Inflammatory macrophage treated with lipopolysaccharide for 1 hour (primary cell): Measurements from ENCODE around the gene LPCAT3.
A peak's percentile ranks its signal among the peaks of the same experiment; 100 is the strongest.

ENCODE experiments used
- DNase-seq, 2 donors: peaks; one replicate each; pipeline ENCODE4 v3.0.0-alpha.2; 2020 to 2022

LPCAT3 gene

GRCh38 chr12:6950811-6951540 lies 67.3 kb downstream of the LPCAT3 start, which contains the start of gene PTPN6:
PTPN6 (plus strand) TSS chr12:6951356; CDS start chr12:6951513, 157 bp downstream.
- peak; percentile 87 to 92 for DNase-seq

DNA sequence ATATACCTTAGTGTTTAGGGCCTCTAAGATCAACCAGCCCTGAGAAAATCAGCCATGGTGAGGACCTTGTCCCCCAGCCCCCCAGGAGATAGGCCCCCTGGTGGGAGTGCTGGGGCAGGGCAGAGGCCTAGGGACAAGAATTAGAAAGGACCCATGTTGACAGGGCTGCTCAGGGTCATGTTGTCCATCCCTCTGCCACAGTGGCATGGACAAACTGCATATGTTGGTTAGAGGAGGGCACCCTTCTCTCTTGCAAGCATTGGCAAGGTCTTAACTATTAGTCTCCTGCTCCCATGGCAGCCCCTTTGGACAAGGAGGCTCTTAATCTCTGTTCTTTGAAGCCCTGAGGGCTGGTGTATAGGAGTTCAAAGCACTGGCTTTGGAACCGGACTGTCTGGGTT lies 67.9 kb downstream of the LPCAT3 start:
- DNase-seq = no peak

DNA sequence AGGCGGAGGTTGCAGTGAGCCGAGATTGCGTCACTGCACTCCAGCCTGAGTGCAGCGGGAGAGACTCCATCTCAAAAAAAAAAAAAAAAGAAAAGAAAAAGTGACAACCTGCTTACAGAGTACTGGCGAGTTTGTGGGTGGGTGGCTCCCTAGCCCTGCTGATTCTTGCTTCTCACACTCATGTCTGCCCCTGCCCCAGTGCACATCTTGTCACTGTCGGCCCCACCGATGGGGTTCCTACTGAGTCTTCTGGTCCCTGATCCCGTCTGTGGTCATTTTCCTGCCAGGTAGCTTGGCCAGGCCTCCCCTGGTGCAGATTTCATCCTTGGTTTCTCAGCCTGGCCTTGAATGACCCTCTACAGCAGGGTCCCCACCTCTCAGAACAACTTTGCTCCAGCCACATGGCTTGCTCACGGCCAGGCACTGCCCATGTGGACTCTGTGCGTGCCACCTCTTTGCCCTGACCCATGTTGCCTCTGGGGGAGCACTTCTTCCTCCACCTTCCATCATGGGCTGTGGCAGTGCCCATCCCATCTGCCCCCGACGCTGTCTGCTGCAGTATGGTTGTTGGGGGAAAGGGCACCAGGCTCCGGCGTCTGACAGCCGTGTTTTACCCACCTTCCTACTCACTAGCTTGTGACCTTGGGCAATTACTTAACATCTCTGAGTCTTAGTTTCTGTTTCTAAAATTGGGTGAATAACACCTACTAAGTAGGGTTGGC lies 69.2 kb downstream of the LPCAT3 start:
- DNase-seq = peak; percentile 71 to 94

- DNase-seq = no peak
Observed at GRCh38 chr12:6947615-6948014, 70.7 kb downstream of the LPCAT3 start.

- DNase-seq = no peak
Observed at GRCh38 chr12:6946920-6947374, 71.3 kb downstream of the LPCAT3 start.

DNA sequence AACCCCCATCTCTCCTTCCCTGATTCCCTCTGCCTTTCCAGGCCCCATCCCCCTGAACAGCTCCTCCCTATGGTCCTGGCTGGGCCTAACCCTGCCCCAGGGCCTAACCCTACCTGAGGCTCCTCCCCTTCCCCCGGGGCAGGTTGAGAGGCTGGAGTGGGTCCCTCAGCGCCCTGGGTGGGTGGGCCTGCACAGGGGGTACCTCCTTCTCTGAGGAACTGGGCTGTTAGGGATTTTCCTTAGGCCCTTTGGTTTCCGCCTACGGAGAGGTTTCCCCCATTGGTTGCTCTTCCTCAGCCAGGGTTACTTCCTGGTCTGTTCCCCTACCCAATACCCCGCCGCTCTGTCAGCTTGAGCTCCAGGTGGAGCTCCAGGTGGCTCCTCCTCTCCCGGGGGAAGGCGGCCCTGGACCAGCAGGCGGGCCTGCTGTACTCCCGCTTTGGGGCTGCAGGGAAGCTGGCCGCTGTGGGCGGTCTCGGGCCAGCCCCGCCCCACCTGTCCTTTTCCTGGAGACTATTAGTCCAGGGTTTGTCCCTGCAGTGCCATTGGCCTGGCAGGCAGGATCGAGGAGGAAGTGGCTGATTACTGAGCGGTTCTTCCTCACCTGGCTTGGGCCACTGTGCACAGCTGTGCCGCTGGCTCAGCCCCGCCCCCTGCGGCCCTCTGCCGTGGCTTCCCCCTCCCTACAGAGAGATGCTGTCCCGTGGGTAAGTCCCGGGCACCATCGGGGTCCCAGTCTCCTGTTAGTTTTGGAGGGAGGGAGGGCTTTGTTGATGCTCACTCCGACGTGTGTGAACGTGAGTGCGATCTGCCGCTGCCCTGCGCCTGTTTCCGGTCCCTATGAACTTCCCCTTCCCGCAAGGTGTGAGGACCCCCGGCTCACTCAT lies 72.0 kb downstream of the LPCAT3 start:
- DNase-seq = peak; percentile 64 to 81

GRCh38 chr12:6945613-6946012 lies 72.7 kb downstream of the LPCAT3 start:
- no peak for DNase-seq

GRCh38 chr12:6944381-6945186 lies 73.7 kb downstream of the LPCAT3 start:
- peak; percentile 75 to 92 for DNase-seq

DNA sequence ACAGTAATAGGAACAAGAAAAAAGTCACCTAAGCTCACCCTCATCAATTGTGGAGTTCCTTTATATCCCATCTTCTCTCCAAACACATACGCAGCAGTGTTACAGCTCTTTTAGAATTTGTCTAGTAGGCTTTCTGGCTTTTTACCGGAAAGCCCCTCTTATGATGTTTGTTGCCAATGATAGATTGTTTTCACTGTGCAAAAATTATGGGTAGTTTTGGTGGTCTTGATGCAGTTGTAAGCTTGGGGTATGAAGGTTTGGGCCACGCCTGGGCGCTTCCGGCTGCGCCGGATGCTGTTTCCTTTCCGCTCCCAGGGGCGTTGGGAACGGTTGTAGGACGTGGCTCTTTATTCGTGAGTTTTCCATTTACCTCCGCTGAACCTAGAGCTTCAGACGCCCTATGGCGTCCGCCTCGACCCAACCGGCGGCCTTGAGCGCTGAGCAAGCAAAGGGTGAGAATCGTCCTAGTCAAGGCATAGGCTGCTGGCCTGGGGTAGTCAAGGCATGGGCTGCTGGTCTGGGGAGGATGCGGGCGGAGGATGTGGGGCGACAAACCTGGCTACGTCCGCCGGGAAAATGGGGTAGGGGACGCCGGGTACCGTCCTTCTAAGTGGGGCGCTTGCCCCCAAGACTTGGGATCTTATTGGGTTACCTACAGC lies 74.4 kb downstream of the LPCAT3 start, which contains the start of the genes C12orf57 and RNU7-1:
Gene C12orf57 (plus strand): TSS at position 301 of the 659 bp plus-strand sequence. CDS start 100 bp downstream, at position 401.
Gene RNU7-1 (plus strand): TSS at position 95 of the 659 bp plus-strand sequence.
- DNase-seq = peak; percentile 85 to 91

DNA sequence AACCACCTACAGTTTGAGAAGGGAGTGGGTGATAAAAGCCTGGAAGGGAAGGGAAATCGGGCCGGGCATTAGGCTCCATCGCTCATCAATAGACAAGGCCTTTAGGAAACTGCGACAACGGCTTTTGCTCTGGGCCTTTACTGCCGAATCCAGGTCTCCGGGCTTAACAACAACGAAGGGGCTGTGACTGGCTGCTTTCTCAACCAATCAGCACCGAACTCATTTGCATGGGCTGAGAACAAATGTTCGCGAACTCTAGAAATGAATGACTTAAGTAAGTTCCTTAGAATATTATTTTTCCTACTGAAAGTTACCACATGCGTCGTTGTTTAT lies 74.9 kb downstream of the LPCAT3 start:
- DNase-seq = peak; percentile 81 to 86

- DNase-seq = no peak
Observed at GRCh38 chr12:6942331-6942665, 76.0 kb downstream of the LPCAT3 start.

DNA sequence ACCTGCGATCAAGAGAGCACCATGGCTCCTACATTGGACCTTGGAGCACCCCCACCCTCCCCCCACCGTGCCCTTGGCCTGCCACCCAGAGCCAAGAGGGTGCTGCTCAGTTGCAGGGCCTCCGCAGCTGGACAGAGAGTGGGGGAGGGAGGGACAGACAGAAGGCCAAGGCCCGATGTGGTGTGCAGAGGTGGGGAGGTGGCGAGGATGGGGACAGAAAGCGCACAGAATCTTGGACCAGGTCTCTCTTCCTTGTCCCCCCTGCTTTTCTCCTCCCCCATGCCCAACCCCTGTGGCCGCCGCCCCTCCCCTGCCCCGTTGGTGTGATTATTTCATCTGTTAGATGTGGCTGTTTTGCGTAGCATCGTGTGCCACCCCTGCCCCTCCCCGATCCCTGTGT lies 76.5 kb downstream of the LPCAT3 start:
- no peak for DNase-seq

- DNase-seq = no peak
Observed at GRCh38 chr12:6941267-6941666, 77.0 kb downstream of the LPCAT3 start.

DNA sequence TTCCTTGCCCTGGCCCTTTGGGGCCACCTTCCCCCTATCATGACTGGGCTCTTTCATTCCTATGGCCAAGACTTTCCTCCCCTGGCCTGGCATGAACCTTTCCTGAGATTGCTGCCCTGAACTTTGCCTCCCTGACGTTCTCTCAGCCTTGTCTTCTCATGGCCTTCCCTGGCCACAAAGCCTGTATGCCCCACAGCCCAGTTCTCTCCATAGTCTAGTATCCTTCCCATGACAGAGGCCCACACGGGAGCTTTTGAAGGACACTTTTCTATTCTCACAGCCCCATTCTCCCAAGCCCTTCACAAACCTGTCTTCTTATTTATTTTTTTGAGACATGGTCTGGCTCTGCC lies 79.1 kb downstream of the LPCAT3 start:
- no peak for DNase-seq

GRCh38 chr12:6938353-6939190 lies 79.7 kb downstream of the LPCAT3 start:
- DNase-seq = no peak

- DNase-seq = peak; percentile 82 to 93
Observed at GRCh38 chr12:6937481-6938352, 80.6 kb downstream of the LPCAT3 start.

GRCh38 chr12:6936636-6937480 lies 81.4 kb downstream of the LPCAT3 start:
- no peak for DNase-seq

DNA sequence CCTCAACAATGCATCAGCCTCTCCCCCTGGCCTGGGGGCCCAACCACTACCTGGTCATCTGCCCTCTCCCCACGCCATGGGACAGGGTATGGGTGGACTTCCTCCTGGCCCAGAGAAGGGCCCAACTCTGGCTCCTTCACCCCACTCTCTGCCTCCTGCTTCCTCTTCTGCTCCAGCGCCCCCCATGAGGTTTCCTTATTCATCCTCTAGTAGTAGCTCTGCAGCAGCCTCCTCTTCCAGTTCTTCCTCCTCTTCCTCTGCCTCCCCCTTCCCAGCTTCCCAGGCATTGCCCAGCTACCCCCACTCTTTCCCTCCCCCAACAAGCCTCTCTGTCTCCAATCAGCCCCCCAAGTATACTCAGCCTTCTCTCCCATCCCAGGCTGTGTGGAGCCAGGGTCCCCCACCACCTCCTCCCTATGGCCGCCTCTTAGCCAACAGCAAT lies 82.1 kb downstream of the LPCAT3 start:
- DNase-seq = peak in 1 of 2 donors; percentile 37
